ENCODE measurements around the gene ZNF765.
"Not testable (repeated sequence)": the region's sequence is repeated elsewhere in the genome, so short reads cannot be mapped to it uniquely, and the experiment has no call there.

ZNF765 gene

DNA sequence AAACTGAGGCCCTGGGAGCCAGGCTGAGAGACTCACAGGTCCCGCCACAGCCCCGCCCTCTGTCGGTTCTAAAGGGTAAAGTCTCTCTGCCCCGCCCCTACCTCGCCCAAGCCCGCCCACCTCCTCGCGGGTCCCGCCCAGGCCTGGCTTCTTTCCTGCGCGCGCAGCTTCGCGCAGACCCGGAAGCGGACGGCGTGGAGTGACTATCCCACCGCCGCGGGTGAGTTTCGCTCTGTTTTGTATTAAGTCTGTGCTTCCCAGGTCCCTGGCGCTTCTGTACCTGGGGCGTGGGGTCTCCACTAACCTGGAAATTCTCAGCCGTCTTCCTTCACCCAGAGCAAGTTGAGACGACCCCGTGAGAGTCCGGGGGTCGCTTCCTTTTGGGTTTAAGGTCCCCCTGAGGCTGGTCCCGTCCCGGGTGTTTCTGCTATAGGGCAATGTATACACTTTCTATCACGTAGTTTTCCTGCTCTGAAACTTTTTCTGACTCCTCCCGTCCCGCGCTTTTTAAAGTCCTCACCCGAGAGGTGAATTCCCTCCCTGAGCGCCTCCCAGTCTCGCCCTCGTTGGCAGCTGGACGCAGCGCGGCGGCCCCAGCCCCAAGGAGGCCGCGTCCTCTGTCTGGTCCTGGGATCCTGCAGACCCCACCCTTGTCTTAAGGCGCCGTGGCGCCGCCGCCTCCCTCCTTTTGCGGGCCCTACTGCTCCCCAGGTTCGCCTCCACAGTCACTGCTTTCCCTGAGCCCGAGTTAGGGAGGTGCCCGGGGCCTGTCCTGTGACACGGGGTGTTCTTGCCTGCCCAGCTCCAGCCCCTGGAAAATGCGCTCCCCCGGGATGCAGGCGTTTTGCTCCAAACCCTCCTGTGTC lies at the start of gene ZNF765:
Gene ZNF765 (plus strand): TSS at position 176 of the 866 bp plus-strand sequence. CDS start 2,867 bp downstream, outside the sequence.
- DNase-seq = peak; percentile 83

DNA sequence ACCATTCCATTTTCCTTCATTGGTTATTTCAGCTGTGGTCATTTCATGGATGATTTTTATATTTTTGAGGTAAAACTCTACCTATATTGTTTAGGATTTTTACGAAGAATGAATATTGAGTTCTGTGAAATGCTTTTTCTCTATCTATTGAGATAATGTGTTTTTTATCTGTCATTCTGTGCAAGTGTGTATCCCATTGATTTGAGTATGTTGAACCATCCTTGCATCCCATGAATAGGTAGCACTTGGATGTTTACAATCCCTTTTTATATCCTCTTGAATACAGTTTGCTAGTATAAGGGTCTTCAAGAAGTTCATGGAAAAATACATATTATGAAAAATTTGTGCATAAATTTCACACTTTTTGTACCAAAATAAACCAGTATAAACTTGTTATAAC lies 39.2 kb upstream of the ZNF765 start:
- DNase-seq = no peak

DNA sequence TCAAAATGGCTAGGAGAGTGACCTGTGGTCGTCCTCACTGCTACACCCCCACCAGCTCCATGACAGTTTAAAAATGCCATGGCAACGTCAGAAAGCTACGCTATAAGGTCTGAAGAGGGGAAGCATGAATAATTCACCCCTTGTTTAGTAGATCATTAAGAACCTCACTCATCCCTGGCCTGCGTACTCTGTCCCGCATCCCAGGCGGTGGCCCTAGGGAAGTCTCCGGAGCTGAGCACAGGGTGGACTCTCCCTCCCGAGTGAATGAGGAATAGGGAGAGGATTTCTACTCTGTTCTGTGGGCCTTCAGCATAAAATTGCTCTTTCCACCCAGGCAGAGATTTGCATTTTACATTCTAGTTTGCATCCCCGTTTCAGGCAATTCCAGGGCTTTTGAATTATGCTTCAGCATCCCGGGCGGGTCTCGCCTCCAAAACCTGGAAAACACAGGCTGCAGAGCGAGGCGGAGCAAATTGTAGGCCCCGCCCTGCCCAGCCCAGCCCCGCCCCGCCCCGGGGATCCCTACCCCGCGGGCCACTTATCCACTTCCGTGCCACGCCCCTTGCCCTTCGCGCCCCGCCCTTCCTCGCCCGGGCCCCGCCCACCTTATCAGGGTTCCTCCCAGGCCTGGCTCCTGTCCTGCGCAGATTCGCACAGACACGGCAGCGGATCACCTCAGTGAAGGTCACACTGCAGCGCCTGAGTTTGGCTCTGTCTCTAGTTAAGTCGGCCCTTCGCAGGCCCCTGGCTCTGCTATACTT lies 36.9 kb upstream of the ZNF765 start:
- no peak for DNase-seq

DNA sequence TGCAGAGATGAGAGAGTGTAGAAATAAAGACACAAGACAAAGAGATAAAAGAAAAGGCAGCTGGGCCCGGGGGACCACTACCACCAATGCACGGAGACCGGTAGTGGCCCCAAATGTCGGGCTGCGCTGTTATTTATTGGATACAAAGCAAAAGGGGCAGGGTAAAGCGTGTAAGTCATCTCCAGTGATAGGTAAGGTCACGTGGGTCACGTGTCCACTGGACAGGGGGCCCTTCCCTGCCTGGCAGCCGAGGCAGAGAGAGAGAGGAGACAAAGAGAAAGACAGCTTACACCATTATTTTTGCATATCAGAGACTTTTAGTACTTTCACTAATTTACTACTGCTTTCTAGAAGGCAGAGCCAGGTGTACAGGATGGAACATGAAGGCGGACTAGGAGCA lies 34.9 kb upstream of the ZNF765 start:
- not testable (repeated sequence) for DNase-seq

DNA sequence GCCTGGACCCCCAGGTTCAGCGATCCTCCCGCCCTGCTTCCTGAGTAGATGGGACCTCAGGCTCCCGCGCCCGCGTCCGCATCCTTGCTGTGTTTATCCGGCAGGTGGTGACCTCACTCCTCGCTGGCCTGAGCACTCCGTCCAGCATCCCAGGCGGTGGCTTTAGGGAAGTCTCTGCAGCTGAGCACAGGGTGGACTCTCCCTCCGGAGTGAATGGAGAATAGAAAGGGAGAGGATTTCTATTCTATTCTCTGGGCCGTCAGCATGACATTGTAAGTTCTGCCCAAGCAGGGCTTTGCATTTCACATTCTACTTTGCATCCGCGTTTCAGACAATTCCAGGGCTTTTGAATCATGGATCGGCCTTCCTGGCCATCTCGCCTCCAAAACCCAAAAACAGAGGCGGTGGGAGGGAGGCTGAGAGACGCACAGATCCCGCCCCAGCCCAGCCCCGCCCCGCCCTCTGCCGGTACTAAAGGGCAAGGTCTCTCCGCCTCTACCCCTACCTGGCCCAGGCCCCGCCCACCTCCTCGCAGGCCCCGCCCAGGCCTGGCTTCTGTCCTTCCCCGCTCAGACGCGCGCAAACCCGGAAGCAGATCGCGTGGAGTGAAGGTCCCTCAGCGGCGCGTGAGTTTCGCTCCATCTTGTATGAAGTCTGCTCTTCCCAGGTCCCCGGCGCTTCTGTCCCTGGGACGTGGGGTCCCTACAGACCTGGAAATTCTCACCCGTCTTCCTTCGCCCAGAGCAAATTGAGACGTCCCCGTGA lies 29.6 kb upstream of the ZNF765 start, which contains the start of gene ZNF525:
Gene ZNF525 (plus strand): TSS at position 572 of the 765 bp plus-strand sequence. CDS start 6,577 bp downstream, outside the sequence.
- DNase-seq = peak; percentile 81

DNA sequence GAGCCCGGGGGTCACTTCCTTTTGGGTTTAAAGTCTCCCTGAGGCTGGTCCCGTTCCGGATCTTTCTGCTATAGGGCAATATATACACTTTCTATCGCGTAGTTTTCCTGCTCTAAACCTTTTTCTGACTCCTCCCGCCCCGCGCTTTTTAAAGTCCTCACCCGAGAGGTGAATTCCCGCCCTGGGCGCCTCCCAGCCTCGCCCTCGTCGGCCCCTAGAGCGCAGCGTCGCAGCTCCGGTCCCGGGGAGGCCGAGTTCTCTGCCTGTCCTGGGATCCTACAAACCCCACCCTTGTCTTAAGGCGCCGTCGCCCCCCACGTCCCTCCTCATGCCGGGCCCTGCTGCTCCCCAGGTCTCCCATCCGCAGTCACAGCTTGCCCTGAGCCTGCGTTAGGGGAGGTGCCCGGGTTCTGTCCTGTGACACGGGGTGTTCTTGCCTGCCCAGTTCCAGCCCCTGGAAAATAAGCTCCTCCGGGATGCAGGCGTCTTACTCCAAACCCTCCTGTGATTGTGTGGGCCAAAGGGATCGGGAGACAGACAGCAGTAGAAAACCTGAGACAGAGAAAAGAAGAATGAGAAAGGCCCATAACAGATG lies 29.0 kb upstream of the ZNF765 start:
- DNase-seq = no peak

DNA sequence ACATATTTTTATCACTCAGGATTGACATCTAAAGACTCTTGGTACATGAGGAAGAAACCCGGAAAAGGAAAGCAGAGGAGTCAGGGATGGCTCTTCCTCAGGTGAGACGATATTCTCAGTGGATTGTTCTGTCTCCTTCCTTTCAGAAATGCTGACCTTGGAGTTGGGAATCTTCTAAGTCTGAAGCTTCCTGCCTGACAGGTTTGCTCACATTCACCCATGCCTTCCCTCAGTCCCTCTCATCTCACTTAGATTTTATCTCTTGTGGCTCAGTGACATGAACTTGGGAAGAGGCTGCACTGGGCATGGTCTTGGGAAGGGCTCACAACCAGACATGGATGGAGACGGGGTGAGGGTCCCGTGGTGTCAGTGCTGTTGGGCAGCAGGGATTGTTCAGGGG lies 22.8 kb upstream of the ZNF765 start:
- no peak for DNase-seq

DNA sequence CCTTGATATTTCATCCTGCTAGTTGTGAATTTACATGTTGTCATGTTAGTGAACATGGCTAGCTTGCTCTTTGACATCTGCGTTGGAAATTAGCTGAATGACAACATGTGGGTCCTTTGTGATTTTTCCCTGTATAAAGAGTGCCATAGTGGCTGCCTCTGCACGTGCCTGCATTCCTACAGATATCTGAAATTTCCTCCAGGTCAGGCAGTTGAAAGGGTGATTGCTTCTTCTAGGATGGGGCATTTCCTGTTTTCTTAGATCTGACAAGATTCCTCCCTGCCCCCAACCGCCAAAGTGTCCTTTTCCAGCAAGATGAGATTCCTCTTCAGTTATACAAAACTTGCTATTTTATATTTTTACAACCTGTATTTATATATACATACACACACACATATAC lies 20.7 kb upstream of the ZNF765 start:
- no peak for DNase-seq

DNA sequence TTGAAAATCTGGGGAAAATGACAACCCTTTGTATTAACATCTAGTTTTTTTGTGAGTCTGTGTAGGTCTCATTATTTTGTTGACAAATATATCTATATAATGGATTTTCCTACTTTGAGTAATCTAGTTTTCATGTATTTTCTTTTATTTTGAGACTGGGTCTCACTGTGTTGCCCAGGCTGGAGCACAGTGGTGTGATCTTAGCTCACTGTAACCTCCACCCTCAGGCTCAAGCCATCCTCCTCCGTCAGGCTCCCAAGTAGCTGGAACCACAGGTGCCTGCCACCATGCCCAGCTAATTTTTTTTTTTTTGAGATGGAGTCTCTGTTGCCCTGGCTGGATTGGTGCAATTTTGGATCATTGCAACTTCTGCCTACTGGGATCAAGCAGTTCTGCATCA lies 20.2 kb upstream of the ZNF765 start:
- DNase-seq = no peak

DNA sequence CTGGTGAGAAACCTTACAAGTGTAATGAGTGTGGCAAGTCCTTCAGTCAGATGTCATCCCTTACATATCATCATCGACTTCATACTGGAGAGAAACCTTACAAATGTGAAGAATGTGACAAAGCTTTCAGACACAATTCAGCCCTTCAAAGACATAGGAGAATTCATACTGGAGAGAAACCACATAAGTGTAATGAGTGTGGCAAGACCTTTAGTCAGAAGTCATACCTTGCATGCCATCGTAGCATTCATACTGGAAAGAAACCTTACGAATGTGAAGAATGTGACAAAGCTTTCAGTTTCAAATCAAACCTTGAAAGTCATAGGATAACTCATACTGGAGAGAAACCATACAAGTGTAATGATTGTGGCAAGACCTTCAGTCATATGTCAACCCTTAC lies 13.6 kb upstream of the ZNF765 start:
- no peak for DNase-seq

DNA sequence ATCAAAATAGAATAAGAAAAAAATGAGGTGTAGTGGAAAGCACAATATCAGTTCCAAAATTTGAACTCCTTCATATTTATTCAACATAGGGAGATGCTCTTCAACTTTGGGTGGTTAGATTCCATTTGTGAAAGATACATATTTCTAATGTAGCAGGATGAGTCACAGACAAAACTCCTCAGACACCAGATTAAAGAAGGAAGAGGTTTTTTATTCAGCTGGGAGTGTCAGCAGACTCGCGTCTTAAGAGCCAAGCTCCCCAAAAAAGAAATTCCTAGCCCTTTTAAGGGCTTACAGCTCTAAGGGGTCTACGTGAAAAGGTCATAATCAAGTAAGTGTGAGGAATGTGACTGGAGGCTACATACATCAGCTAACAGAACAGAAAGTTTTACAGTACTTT lies 6.8 kb upstream of the ZNF765 start:
- no peak for DNase-seq

DNA sequence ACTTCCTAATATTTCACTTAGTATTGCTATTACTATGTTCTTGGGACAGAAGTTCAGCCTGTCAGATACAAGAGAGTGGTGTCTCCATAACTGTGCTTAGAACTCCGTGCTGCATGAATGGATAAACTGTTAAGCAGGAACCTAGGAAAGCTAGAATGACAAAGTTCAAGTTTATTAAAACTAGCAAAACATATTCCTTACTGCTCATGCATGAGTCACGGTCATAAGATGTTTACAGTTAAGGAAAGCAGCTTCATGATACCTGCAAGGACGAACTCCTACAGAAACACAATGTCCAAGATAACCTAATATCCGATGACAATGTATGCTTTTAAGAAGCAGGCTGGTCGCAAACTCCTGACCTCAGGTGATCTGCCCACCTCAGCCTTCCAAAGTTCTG lies 6.0 kb upstream of the ZNF765 start:
- no peak for DNase-seq

DNA sequence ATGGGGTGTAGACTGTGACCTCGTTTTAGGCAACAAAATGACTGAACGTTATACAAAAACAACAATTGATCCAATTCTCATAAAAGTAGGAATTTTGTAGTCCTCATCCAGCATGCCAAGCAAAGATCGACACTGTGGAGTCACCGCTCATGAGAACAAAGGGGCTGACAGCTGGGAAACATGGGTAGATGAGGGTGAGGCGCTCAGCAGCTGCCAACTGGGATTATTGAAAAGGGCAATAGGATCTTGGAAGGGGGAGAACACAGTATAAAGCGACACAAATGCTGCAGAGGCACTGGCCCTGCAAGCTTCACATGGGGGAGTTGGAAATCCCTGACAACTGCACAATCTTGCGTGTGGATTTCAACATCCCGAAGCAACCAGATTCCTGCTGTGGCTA lies 5.4 kb upstream of the ZNF765 start:
- no peak for DNase-seq

DNA sequence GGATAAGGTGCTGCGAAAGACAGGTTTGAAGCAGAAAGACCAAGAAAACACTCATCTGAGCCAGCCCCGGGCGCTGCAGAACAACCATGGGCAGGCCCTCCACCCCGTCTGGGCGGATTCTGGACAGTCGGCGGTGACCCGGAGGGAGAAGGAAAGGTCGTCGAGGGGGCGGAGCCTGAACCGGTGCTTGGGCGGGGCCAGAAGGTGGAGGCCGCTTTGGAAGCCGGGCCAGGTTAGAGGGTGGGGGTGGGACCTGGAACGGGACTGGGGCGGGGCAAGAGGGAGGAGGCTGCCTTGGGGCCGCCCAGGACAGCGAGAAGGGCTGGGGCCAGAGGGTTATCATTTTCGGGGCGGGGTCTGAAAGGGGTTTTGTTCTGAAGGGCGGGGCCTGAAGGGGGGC lies 5.0 kb upstream of the ZNF765 start:
- no peak for DNase-seq

DNA sequence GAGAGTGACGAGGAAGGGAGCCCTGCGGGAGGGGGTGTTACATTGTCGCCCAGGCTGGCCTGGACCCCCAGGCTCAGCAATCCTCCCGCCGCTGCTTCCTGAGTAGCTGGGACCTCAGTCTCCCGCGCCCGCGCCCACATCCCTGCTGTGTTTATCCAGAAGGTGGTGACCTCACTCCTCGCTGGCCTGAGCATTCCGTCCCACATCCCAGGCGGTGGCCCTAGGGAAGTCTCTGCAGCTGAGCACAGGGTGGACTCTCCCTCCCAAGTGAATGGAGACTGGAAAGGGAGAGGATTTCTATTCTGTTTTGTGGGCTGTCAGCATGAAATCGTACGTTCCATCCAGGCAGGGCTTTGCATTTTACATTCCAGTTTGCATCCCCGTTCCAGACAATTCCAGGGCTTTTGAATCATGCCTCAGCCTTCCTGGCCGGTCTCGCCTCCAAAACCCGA lies 401 bp upstream of the ZNF765 start:
- no peak for DNase-seq

DNA sequence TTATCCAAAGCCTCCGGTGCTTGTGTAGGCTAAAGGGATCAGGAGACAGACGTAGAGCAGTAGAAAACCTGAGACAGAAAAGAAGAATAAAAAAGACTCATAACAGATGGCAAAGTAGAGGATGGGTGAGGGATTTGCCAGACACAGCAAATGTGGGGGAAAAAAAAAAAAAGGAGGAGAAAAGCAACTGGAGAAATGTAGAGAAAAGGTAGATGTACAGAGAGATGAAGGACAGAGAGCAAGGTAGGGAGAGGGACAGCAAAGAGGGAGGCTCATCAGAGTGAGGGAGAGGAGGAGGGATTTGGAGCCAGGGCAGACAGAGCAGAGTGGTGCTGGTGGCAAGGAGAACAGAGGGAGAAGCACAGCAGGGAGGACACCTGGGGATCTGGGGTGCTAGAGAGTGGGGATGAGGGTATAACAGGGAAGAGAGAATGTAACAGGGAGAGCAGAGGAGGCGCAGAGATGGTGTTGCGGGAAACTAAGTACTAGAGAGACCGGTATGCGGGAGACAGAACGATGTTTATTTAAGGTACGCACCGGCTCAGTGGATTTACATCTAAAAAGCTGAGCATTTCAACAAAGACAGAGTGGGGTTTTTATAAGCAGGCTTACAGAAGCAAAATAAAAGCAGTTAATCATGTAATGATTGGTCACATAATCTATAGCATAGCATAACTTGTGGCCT lies 1.0 kb downstream of the ZNF765 start:
- not testable (repeated sequence) for DNase-seq

DNA sequence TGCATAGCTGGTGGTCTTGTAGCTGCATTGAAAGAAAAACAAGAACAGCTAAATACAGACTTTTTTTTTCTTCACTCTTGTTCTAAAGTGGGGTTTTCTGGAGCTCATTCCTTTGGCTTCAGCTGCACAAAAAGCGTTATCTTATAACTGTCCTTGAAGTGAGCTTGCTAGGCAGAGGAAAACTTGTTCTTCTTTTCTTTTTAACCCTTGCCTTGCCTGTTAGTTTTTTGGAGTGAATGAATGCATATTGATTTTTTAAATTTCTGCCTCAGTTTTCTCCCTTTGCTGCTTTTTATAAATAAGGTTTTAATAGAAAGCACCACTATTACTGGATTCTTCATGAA lies 1.5 kb downstream of the ZNF765 start:
- DNase-seq = no peak

DNA sequence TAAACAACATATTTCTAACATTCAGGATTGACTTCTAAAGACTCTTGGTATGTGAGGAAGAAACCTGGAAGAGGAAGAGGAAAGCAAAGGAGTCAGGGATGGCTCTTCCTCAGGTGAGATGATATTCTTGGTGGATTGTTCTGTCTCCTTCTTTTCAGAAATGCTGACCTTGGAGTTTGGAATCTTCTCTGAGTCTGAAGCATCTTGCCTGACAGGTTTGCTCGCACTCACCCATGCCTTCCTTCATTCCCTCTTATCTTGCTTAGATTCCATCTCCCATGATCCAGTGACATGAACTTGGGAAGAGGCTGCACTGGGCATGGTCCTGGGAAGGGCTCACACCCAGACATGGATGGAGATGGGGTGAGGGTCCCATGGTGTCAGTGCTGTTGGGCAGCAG lies 3.0 kb downstream of the ZNF765 start:
- not testable (repeated sequence) for DNase-seq

DNA sequence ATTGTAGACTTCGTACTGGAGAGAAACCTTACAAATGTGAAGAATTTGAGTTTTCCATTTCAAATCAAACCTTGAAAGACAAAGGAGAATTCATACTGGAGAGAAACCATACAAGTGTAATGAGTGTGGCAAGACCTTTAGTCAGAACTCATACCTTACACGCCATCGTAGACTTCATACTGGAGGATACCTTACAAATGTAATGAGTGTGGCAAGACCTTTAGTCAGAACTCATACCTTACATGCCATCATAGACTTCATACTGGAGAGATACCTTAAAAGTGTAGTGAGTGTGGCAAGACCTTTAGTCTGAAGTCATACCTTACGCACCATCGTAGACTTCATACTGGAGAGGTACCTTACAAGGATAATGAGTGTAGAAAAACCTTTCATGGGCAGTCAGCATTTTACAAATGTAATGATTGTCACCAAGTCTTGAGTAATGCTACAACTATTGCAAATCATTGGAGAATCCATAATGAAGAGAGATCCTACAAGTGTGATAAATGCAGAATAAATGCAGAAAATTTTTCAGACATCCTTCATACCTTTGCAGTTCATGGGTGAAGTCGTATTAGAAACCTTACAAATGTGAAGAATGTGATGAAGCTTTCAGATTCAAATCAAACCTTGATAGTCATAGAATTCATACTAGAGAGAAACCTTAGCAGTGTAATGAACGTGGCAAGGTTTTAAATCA lies 14.7 kb downstream of the ZNF765 start:
- DNase-seq = no peak

DNA sequence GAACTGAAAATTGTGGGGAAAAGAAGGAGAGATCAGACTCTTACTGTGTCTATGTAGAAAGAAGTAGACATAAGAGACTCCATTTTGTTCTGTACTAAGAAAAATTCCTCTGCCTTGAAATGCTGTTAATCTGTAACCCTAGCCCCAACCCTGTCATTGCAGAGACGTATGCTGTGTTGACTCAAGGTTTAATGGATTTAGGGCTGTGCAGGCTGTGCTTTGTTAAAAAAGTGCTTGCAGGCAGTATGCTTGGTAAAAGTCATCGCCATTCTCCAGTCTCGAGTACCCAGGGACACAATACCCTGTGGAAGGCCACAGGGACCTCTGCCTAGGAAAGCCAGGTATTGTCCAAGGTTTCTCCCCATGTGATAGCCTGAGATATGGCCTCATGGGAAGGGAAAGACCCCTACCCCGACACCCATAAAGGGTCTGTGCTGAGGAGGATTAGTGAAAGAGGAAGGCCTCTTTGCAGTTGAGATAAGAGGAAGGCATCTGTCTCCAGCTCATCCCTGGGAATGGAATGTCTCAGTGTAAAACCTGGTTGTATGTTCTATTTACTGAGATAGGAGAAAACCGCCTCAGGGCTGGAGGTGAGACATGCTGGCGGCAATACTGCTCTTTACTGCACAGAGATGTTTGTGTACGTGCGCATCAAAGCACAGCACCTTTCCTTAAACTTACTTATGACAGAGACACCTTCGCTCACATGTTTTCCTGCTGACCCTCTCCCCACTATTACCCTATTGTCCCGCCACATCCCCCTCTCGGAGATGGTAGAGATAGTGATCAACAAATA lies 25.8 kb downstream of the ZNF765 start:
- not testable (repeated sequence) for DNase-seq

DNA sequence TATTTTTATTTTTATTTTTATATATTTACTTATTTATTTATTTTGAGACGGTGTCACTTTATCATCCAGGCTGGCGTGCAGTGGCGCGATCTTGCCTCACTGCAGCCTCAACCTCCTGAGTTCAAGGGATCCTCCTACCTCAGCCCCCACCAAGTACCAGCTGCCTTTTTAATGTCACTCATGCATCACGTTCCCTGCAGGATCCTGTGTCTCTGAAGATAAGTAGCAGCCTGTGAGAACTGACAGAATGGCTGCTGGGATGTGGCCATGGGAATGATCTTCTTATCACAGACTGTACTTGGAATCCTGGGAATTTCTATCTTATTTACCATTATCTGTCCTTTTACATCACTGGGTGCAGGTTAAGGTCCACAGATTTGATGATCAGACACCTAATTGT lies 27.6 kb downstream of the ZNF765 start:
- no peak for DNase-seq
